Measurements from ENCODE around the gene ERVV-1.
"Not testable (repeated sequence)": the region's sequence is repeated elsewhere in the genome, so short reads cannot be mapped to it uniquely, and the experiment has no call there.

Gene ERVV-1, protein sequence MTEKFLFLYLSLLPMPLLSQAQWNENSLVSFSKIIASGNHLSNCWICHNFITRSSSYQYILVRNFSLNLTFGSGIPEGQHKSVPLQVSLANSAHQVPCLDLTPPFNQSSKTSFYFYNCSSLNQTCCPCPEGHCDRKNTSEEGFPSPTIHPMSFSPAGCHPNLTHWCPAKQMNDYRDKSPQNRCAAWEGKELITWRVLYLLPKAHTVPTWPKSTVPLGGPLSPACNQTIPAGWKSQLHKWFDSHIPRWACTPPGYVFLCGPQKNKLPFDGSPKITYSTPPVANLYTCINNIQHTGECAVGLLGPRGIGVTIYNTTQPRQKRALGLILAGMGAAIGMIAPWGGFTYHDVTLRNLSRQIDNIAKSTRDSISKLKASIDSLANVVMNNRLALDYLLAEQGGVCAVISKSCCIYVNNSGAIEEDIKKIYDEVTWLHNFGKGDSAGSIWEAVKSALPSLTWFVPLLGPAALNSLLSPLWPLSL

DNA sequence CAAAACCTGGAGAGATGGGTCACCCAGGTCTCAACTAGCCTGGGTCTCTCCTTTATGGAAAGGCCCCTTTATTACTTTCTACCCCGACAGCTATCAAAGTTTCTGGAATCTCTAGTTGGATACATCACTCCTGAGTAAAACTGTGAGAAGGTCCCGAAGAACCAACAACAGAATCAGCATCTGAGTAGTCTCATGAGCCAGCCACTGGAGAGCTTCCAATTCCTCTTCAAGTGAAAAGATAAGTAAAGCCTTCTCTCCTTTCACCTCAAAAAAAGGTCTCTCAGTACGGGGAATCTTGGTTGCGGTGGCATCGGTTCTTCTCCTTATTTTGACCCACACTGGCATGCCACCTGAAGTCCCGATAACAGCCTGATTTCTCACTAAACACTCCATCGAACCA, at the start of gene ERVV-1:
Gene ERVV-1 (plus strand): TSS at position 301 of the 400 bp plus-strand sequence. CDS start 170 bp downstream, outside the sequence.
- H3K4me3 Mint-ChIP-seq: no peak within 1 kb of the TSS
- ATAC-seq (no peak), DNase-seq (no peak)
- no peaks in the 10 kb centered on the region for H3K27me3 Mint-ChIP-seq
- H3K27ac Mint-ChIP-seq: no peak within 1 kb of the TSS
- H3K9me3 Mint-ChIP-seq: peaks cover 34 to 43% of the 10 kb centered on the region in 2 donors
- H3K4me1 Mint-ChIP-seq: no peaks in the 10 kb centered on the region

DNA sequence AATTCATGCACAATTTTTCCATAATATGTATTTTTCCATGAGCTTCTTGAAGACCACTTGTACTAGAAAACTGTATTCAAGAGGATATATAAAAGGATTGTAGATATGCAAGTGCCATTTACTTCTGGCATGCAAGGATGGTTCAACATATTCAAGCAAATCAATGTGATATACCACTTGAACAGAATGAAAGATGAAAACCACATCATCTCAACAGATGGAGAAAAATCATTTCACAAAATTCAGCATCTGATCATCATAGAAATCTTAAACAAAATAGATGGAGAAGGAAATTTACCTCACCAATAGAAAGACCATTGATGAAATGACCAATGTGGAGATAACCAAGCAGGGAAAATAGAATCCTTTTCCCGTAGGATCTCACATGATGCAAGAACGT, 45.9 kb upstream of the ERVV-1 start:
- H3K4me3 Mint-ChIP-seq: no peak overlapping the region
- DNase-seq: no peak
- H3K4me1 Mint-ChIP-seq: peaks cover 9% of the 10 kb centered on the region
- H3K27me3 Mint-ChIP-seq: no peaks in the 10 kb centered on the region
- no peak for ATAC-seq
- peaks cover 21 to 31% of the 10 kb centered on the region in 2 donors for H3K9me3 Mint-ChIP-seq
- H3K27ac Mint-ChIP-seq: no peak overlapping the region

DNA sequence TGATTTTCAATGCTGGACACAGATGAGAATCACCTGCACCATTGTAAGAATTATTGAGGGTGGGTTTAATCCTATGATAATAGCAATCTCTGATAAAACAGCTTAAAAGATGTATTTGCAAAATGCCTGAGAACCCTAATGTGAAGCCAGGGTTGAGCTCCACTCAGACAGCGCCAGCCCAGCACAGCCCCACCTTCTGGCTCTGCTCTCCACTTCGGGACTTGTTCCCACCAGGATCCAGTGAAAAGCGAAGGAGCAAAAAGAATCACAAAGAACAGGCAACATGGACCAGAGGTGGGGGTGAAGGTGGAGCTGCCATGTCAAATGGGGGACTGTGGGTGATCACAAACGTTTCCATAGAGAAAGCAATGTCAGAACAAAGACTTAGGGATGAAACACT, 32.4 kb upstream of the ERVV-1 start:
- no peak overlapping the region for H3K27ac Mint-ChIP-seq
- H3K27me3 Mint-ChIP-seq: no peaks in the 10 kb centered on the region

DNA sequence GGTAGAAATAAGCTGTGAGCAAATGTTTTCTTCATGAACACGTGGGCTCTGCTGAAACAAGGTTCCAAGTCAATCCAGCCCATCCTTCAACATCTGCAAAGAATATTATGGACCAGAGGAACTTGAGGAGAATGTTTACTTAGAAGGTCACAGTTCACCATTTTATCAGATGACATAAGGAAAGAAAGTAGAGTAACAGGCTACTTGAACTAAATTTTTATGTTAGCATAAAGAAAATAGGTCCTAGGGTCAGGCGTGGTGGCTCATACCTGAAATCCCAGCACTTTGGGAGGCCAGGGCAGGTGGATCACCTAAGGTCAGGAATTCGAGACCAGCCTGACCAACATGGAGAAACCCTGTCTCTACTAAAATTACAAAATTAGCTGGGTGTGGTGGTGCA, 30.6 kb upstream of the ERVV-1 start:
- H3K4me3 Mint-ChIP-seq, ATAC-seq, H3K27ac Mint-ChIP-seq, DNase-seq, H3K27me3 Mint-ChIP-seq, H3K4me1 Mint-ChIP-seq: not testable (repeated sequence)
- H3K9me3 Mint-ChIP-seq: peaks cover 19 to 37% of the 10 kb centered on the region in 2 donors

More for the DNA sequence above, 32.4 kb upstream of the ERVV-1 start:
- DNase-seq (no peak), ATAC-seq (no peak)
- H3K4me3 Mint-ChIP-seq: no peak overlapping the region
- no peaks in the 10 kb centered on the region for H3K4me1 Mint-ChIP-seq
- H3K9me3 Mint-ChIP-seq: peaks cover 15 to 31% of the 10 kb centered on the region in 2 donors

DNA sequence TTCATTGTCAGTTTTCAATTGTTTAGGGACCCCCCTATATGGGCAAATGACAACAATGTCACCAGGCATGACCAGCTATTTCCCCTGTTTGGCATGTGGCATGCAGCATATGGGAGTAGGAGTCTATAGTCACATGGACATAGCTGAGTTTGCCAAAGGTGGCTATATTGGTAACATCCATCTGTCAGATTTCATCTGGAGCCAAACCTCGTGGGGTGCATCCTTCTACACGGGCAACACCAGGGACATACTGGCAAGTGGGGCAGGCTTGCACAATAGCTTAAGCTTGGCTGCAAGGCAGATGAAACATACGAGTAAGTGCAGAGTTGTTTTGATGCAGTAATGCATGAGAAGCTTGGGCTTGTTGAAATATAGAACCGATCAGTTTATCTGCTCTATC, 26.5 kb upstream of the ERVV-1 start:
- Mint-ChIP-seq H3K27ac (no peak overlapping the region), H3K27me3 (no peaks in the 10 kb centered on the region), H3K4me3 (no peak overlapping the region), H3K4me1 (peaks cover 6% of the 10 kb centered on the region), H3K9me3 (peaks cover 21 to 54% of the 10 kb centered on the region in 2 donors)
- ATAC-seq (no peak), DNase-seq (no peak)

DNA sequence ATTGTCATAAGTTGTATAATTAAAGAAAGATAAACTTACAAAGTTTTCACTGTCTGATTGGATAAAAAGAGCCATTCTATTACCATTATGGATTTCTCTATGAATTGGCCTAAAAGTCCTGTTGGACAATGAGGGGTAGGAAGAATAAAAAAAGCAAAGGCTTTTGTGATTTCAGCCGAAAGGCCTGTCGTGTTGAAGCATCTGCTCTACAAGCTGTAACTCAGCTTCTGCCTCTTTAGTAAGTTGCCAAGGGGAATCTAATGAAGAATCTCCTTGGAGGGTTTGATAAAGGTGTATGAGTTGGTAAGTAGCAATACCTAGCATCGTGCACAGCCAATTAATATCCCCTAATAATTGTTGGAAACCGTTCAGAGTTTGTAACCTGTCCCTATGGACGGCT, 25.2 kb upstream of the ERVV-1 start:
- ATAC-seq (no peak), DNase-seq (no peak)
- no peaks in the 10 kb centered on the region for H3K27me3 Mint-ChIP-seq
- H3K4me1 Mint-ChIP-seq: peaks cover 16% of the 10 kb centered on the region
- H3K4me3 Mint-ChIP-seq: no peak overlapping the region
- H3K27ac Mint-ChIP-seq: no peak overlapping the region
- H3K9me3 Mint-ChIP-seq: peaks cover 25 to 55% of the 10 kb centered on the region in 2 donors

DNA sequence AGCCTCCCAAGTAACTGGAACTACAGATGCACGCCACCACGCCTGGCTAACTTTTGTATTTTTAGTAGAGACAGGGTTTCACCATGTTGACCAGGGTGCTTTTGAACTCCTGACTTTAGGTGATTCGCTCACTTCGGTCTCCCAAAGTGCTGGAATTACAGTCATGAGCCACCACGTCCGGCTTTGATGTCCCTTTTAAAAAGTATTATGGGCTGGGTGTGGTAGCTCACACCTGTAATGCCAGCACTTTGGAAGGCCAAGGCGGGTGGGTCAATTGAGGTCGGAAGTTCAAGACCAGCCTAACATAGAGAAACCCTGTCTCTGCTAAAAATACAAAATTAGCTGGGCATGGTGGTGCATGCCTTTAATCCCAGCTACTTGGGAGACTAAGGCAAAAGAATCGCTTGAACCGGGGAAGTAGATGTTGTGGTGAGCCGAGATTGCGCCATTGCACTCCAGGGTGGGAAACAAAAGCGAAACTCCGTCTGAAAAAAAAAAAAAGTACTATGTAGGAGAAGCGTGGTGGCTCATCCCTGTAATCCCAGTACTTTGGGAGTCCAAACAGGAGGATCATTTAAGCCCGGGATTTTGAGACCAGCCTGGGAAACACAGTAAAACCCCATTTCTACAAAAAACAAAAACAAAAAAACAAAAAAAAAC, 22.8 kb upstream of the ERVV-1 start:
- ATAC-seq (no peak), DNase-seq (no peak)
- Mint-ChIP-seq H3K4me3 (no peak overlapping the region), H3K4me1 (peaks cover 22% of the 10 kb centered on the region), H3K9me3 (peaks cover 21 to 37% of the 10 kb centered on the region in 2 donors), H3K27me3 (no peaks in the 10 kb centered on the region), H3K27ac (no peak overlapping the region)

DNA sequence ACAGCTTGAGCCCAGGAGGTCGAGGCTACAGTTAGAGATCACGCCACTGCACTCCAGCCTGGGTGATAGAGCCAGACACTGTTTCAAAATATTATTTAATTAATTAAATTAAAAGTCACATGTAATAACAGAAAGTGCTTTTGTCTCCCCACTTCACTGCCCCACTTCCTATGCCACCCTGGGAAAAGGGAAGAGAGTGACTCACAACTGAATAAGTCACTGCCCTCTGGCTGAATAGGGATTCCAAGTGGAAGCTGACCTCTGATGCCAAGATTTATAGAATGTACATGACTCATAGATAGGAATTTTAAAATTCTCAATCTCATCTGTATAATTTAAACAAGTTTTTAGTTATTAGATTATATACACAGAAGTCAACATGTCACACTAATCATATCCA, 22.2 kb upstream of the ERVV-1 start:
- DNase-seq (no peak), ATAC-seq (no peak)
- Mint-ChIP-seq H3K27me3 (no peaks in the 10 kb centered on the region), H3K4me1 (peaks cover 22% of the 10 kb centered on the region), H3K27ac (no peak overlapping the region), H3K4me3 (peak overlapping the region in 1 of 2 donors; percentile 76), H3K9me3 (peaks cover 20 to 31% of the 10 kb centered on the region in 2 donors)

DNA sequence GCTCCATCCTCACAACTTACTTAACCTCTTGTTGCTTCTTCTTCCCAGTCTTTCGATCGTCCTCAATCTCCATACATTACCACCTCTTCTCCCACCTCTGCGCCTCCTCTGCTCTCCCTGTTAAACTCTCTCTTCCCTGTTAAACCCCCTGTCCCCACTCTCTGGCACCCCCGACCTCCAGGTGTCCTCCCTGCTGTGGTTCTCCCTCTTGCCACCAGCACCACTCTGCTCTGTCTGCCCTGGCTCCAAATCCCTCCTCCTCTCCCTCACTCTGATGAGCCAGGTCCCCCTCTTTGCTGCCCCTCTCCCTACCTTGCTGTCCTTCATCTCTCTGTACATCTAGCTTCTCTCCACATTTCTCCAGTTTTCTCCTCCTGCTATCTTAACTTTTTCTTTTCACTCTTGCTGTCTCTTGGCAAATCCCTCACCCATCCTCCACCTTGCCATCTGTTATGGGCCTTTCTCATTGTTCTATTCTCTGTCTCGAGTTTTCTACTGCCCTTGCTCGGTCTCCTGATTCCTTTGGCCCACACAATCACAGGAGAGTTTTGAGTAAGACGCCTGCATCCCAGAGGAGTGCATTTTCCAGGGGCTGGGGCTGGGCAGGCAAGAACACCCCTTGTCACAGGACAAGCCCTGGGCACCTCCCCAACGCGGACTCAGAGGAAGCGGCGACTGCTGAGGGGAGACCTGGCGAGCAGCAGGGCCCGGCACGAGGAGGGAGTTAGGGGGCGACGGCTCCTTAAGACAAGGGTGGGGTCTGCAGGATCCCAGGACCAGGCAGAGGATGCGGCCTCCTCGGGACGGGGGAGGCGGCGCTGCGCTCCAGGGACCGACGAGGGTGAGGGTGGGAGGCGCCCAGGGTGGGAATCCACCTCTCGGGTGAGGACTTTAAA, 21.4 kb upstream of the ERVV-1 start:
- ATAC-seq (no peak), DNase-seq (peak in 1 of 2 donors; percentile 9)
- peak overlapping the region; percentile 76 to 82 for H3K4me3 Mint-ChIP-seq
- no peaks in the 10 kb centered on the region for H3K27me3 Mint-ChIP-seq
- H3K4me1 Mint-ChIP-seq: peaks cover 22% of the 10 kb centered on the region
- H3K9me3 Mint-ChIP-seq: peaks cover 13 to 22% of the 10 kb centered on the region in 2 donors
- peak overlapping the region in 1 of 2 donors; percentile 21 for H3K27ac Mint-ChIP-seq

DNA sequence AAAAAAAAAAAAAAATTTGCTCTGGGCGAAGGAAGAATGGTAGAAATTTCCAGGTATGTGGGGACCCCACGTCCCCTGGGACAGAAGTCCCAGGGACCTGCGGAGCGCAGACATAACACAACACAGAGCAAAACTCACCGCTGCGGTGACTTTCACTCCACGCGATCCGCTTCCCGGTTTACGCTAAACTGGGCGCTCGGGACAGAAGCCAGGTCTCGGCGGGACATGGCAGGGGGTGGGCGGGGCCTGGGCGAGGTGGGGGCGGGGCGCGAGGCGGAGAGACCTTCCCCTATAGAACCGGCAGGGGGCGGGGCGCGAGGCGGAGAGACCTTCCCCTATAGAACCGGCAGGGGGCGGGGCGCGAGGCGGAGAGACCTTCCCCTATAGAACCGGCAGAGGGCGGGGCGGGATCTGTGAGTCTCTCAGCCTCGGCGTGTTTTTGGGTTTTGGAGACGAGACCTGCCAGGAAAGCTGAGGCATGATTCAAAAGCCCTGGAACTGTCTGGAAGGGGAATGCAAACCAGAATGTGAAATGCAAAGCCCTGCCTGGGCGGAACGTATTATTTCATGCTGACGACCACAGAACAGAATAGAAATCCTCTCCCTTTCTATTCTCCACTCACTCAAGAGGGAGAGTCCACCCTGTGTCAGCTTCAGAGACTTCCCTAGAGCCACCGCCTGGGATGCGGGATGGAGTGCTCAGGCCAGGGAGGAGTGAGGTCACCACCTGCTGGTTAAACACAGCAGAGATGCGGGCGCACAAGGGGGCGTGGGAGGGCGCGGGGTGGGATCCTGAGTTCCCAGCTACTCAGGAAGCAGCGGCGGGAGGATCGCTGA, 20.2 kb upstream of the ERVV-1 start:
- Mint-ChIP-seq H3K9me3 (peaks cover 9 to 18% of the 10 kb centered on the region in 2 donors), H3K4me3 (peak overlapping the region; percentile 80 to 82), H3K27ac (peak overlapping the region in 1 of 2 donors; percentile 94), H3K27me3 (no peaks in the 10 kb centered on the region), H3K4me1 (peaks cover 22% of the 10 kb centered on the region)
- ATAC-seq (peak; percentile 92), DNase-seq (peak; percentile 87 to 88)

DNA sequence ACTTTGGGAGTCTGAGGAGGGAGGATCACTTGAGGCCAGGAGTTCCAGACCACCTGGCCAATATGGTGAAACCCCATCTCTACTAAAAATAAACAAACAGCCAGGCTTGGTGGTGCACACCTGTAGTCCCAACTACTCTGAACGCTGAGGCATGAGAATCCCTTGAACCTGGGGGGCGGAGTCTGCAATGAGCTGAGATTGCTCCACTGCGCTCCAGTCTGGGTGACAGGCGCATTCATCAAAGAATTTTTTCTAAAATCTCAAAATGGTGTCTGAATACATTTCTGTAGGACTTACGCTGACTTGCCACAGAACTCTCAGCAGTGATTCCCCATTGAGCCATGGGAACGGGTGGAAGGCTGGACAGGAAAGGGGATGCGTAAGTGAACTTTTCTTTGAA, 18.0 kb upstream of the ERVV-1 start:
- Mint-ChIP-seq H3K4me1 (peaks cover 22% of the 10 kb centered on the region), H3K27me3 (no peaks in the 10 kb centered on the region), H3K9me3 (peaks cover 8 to 9% of the 10 kb centered on the region in 2 donors), H3K27ac (no peak overlapping the region), H3K4me3 (no peak overlapping the region)
- DNase-seq (no peak), ATAC-seq (no peak)

DNA sequence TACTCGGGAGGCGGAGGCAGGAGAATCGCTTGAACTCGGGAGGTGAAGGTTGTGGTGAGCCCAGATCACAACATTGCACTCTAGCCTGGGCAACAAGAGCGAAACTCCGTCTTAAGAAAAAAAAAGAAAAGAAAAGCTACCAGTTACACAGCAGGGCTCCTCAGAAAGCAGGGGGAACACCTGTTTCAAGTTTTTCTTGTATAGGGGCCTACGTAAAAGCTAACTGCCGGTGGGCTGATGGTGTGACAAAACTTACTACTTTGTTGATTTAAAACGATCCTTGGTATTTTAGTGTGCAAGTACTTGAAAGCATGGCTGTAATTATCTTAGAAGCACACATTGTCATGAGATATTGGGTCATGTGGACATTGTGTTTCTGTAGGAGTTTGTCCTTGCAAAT, 15.7 kb upstream of the ERVV-1 start:
- H3K27me3 Mint-ChIP-seq: no peaks in the 10 kb centered on the region
- no peak for ATAC-seq

DNA sequence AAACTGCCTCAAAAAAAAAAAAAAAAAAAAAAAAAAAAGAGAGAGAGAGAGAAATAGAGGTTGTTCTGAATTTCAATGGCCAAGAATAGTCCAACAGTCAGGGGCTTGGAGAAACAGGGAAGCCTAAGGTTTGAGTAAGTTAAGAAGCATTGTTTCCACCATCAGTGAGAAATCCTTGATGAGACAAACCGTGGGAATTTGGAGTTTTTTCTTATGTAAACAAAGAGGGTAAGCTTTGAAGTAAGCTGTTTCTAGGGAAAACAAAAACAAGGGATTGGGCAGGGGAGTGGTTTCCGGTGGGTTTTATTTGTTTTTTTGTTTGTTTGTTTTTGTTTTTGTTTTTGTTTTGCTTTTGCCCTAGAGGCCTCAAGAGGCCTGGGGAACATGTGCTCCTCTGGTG, 11.2 kb upstream of the ERVV-1 start:
- Mint-ChIP-seq H3K27ac (no peak overlapping the region), H3K4me3 (no peak overlapping the region), H3K9me3 (peaks cover 0 to 9% of the 10 kb centered on the region in 2 donors), H3K27me3 (no peaks in the 10 kb centered on the region), H3K4me1 (no peaks in the 10 kb centered on the region)
- no peak for ATAC-seq
- no peak for DNase-seq

More for the DNA sequence above, 15.7 kb upstream of the ERVV-1 start:
- Mint-ChIP-seq H3K4me1 (peaks cover 9% of the 10 kb centered on the region), H3K9me3 (no peaks in the 10 kb centered on the region), H3K4me3 (no peak overlapping the region), H3K27ac (peak overlapping the region in 1 of 2 donors; percentile 42)
- DNase-seq: no peak

DNA sequence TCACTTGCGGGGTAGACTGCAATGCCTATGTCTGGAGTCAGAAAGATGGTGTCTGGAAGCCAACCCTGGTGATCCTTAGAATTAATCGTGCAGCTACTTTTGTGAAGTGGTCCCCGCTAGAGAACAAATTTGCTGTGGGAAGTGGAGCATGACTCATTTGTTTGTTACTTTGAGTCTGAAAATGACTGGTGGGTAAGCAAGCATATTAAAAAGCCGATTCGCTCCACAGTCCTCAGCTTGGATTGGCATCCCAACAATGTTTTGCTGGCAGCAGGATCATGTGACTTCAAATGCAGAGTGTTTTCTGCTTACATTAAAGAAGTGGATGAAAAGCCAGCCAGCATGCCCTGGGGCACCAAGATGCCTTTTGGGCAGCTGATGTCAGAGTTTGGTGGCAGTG, 9.5 kb upstream of the ERVV-1 start:
- peaks cover 0 to 17% of the 10 kb centered on the region in 2 donors for H3K9me3 Mint-ChIP-seq
- H3K27me3 Mint-ChIP-seq: no peaks in the 10 kb centered on the region
- ATAC-seq (no peak), DNase-seq (no peak)
- H3K27ac Mint-ChIP-seq: no peak overlapping the region
- no peak overlapping the region for H3K4me3 Mint-ChIP-seq
- no peaks in the 10 kb centered on the region for H3K4me1 Mint-ChIP-seq

All from stimulated activated naive CD8-positive, alpha-beta T cell treated with anti-CD3 and anti-CD28 coated beads, Interleukin-15, amount 100 ng/mL, for 72 hours (primary cell).